Thoracic aorta (tissue), 2 donors: ENCODE measurements around the gene GSTO2. TPM values are rescaled to one million over a fixed set of nuclear protein-coding genes. Genes with fewer than 3 reads are reported as not detected.

Experiments
- ATAC-seq: fragments of 150-250 bp; one replicate; pipeline ENCODE4 v1.8.0; 2017; ENCODE audit warnings: low read depth; ENCODE audit not compliant: insufficient number of reproducible peaks, low FRiP score
- DNase-seq: peaks from one replicate; pipeline ENCODE4 v3.0.0-alpha.2; 2020; ENCODE audit warnings: low spot score
- H3K27ac ChIP-seq, 2 donors: fragments of 200-600 bp; sonication (generic); 1 replicate in 1 of 2; 2 replicates in 1 of 2; pipeline ENCODE4 v1.5.1; 2016; ENCODE audit warnings: mild to moderate bottlenecking in 2 of 2, moderate library complexity in 2 of 2
- H3K27me3 ChIP-seq: fragments of 200-600 bp; sonication (generic); replicated peaks from 2 replicates; pipeline ENCODE4 v1.6.0; 2016; ENCODE audit warnings: mild to moderate bottlenecking; ENCODE audit not compliant: insufficient read depth
- H3K36me3 ChIP-seq: fragments of 200-600 bp; sonication (generic); one replicate; pipeline ENCODE4 v1.5.1; 2016
- H3K4me1 ChIP-seq, 2 donors: fragments of 200-600 bp; sonication (generic); 1 replicate in 1 of 2; 2 replicates in 1 of 2; pipeline versions ENCODE4 v1.5.1 to v1.6.0; 2016; ENCODE audit warnings: low read depth in 2 of 2, mild to moderate bottlenecking in 1 of 2; ENCODE audit not compliant: control insufficient read depth in 1 of 2
- H3K4me3 ChIP-seq: fragments of 200-600 bp; sonication (generic); 2 replicates; pipeline ENCODE4 v1.5.1; 2016; ENCODE audit warnings: mild to moderate bottlenecking
- H3K9me3 ChIP-seq: fragments of 200-600 bp; sonication (generic); 2 replicates; pipeline ENCODE4 v1.5.1; 2016
- CTCF ChIP-seq: fragments of 200-600 bp; sonication (generic); IDR thresholded peaks from one replicate; pipeline ENCODE4 v1.5.1; 2019; ENCODE audit warnings: antibody characterized with exemption
- total RNA-seq, 2 donors: library from RNA; depleted of rRNA; stranded (reverse); fragments of >200 nt; gene quantifications; one replicate each; pipeline versions ENCODE4 v1.1.0 to v1.2.3, GENCODE V29; 2016

The GSTO2 gene
- total RNA-seq, 2 donors from 2014 or later, result 2.8 to 3.0 TPM

GRCh38 chr10:104345515-104345914, 76.5 kb downstream of the GSTO2 start:
- no peaks in the 10 kb centered on the region for H3K9me3 ChIP-seq
- no peaks in the 10 kb centered on the region for H3K27me3 ChIP-seq
- H3K36me3 ChIP-seq, result no peaks in the 10 kb centered on the region
- no peak overlapping the region for H3K27ac ChIP-seq
- DNase-seq (no peak), ATAC-seq (no peak)
- no peak for TF ChIP-seq CTCF
- peaks cover 0 to 11% of the 10 kb centered on the region in 2 donors for H3K4me1 ChIP-seq
- H3K4me3 ChIP-seq, result no peak overlapping the region

- Histone ChIP-seq H3K4me3 (no peak overlapping the region), H3K27me3 (no peaks in the 10 kb centered on the region), H3K27ac (no peak overlapping the region), H3K4me1 (peaks cover 0 to 9% of the 10 kb centered on the region in 2 donors), H3K36me3 (no peaks in the 10 kb centered on the region), H3K9me3 (no peaks in the 10 kb centered on the region)
- ATAC-seq (no peak), DNase-seq (no peak)
- no peak for TF ChIP-seq CTCF
Observed at GRCh38 chr10:104345941-104346340, 77.0 kb downstream of the GSTO2 start.

GRCh38 chr10:104347295-104348045, 78.5 kb downstream of the GSTO2 start:
- ATAC-seq, result no peak
- no peak for DNase-seq
- Histone ChIP-seq H3K27me3 (no peaks in the 10 kb centered on the region), H3K27ac (no peak overlapping the region), H3K4me1 (peaks cover 0 to 14% of the 10 kb centered on the region in 2 donors), H3K36me3 (no peaks in the 10 kb centered on the region), H3K9me3 (no peaks in the 10 kb centered on the region), H3K4me3 (no peak overlapping the region)
- TF ChIP-seq CTCF, result no peak

GRCh38 chr10:104348601-104349000, 79.6 kb downstream of the GSTO2 start:
- no peak for DNase-seq
- no peak for TF ChIP-seq CTCF
- H3K27ac ChIP-seq, result no peak overlapping the region

GRCh38 chr10:104349623-104350126, 80.7 kb downstream of the GSTO2 start:
- Histone ChIP-seq H3K36me3 (no peaks in the 10 kb centered on the region), H3K27me3 (no peaks in the 10 kb centered on the region), H3K4me1 (peaks cover 5 to 21% of the 10 kb centered on the region in 2 donors), H3K4me3 (peak overlapping the region; percentile 52), H3K9me3 (no peaks in the 10 kb centered on the region), H3K27ac (peak overlapping the region in 1 of 2 donors; percentile 17)
- DNase-seq, result no peak
- ATAC-seq, result no peak
- no peak for TF ChIP-seq CTCF

More at GRCh38 chr10:104348601-104349000, 79.6 kb downstream of the GSTO2 start:
- H3K27me3 ChIP-seq, result no peaks in the 10 kb centered on the region
- no peaks in the 10 kb centered on the region for H3K36me3 ChIP-seq
- H3K4me3 ChIP-seq, result no peak overlapping the region
- no peak for ATAC-seq
- H3K4me1 ChIP-seq, result peaks cover 5 to 21% of the 10 kb centered on the region in 2 donors
- H3K9me3 ChIP-seq, result no peaks in the 10 kb centered on the region
